ENCODE measurements around the gene BACE1-AS.

BACE1-AS gene

GRCh38 chr11:117327567-117328374 is 36.6 kb downstream of the BACE1-AS start, which contains the start of gene CEP164:
Gene CEP164 (plus strand): TSS chr11:117327854. CDS start chr11:117338587, 10,733 bp downstream.
- Histone ChIP-seq H3K9ac (ENCODE audit: low read length) (peak within 1 kb of the TSS; percentile 70), H2AFZ (ENCODE audit: low read length) (peak within 1 kb of the TSS; percentile 72), H3K4me3 (ENCODE audit: low read length) (peak within 1 kb of the TSS; percentile 76), H3K27ac (ENCODE audit: low read length) (peak within 1 kb of the TSS; percentile 70; the same call in 1 of the 2 replicates), H3K9me2 (replicated peaks; ENCODE audit: insufficient read depth, low read length) (no peaks in the 10 kb centered on the region), H3K27me3 (replicated peaks; ENCODE audit: insufficient read depth, low read length) (no peaks in the 10 kb centered on the region), H4K20me1 (ENCODE audit: insufficient read depth, low read length) (no peaks in the 10 kb centered on the region), H3K9me3 (replicated peaks; ENCODE audit: insufficient read depth, low read length) (no peaks in the 10 kb centered on the region), H3K36me3 (replicated peaks; ENCODE audit: insufficient read depth, low read length) (no peaks in the 10 kb centered on the region), H3F3A (ENCODE audit: insufficient read depth, low read length) (0 out of 2 replicates have a peak, but pooled peaks cover 9% of the 10 kb centered on the region), H3K79me2 (ENCODE audit: low read length) (no peaks in the 10 kb centered on the region), H3K4me2 (ENCODE audit: low read depth, low read length) (peak within 1 kb of the TSS; percentile 84), H3K4me1 (ENCODE audit: low read length) (peaks cover 8% of the 10 kb centered on the region; the same call in 1 of the 2 replicates)
- DNase-seq: peak; percentile 97
- TF ChIP-seq, protein P1, sequence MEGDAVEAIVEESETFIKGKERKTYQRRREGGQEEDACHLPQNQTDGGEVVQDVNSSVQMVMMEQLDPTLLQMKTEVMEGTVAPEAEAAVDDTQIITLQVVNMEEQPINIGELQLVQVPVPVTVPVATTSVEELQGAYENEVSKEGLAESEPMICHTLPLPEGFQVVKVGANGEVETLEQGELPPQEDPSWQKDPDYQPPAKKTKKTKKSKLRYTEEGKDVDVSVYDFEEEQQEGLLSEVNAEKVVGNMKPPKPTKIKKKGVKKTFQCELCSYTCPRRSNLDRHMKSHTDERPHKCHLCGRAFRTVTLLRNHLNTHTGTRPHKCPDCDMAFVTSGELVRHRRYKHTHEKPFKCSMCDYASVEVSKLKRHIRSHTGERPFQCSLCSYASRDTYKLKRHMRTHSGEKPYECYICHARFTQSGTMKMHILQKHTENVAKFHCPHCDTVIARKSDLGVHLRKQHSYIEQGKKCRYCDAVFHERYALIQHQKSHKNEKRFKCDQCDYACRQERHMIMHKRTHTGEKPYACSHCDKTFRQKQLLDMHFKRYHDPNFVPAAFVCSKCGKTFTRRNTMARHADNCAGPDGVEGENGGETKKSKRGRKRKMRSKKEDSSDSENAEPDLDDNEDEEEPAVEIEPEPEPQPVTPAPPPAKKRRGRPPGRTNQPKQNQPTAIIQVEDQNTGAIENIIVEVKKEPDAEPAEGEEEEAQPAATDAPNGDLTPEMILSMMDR (IDR thresholded peaks at IDR 0.05; ENCODE audit: low read length): no peak
- no peak for TF ChIP-seq EZH2 (optimal IDR thresholded peaks at IDR 0.05; ENCODE audit: low read depth, low read length)
- TF ChIP-seq EZH2phosphoT487 (IDR thresholded peaks at IDR 0.05; ENCODE audit: low read length): no peak

- Histone ChIP-seq H3K4me2 (ENCODE audit: low read depth, low read length) (peak overlapping the region; percentile 84), H4K20me1 (ENCODE audit: insufficient read depth, low read length) (no peaks in the 10 kb centered on the region), H3K27me3 (replicated peaks; ENCODE audit: insufficient read depth, low read length) (no peaks in the 10 kb centered on the region), H3K9me2 (replicated peaks; ENCODE audit: insufficient read depth, low read length) (no peaks in the 10 kb centered on the region), H3K27ac (ENCODE audit: low read length) (peak overlapping the region; percentile 70; the same call in 1 of the 2 replicates), H3K9ac (ENCODE audit: low read length) (peak overlapping the region; percentile 70), H3K36me3 (replicated peaks; ENCODE audit: insufficient read depth, low read length) (no peaks in the 10 kb centered on the region), H2AFZ (ENCODE audit: low read length) (peak overlapping the region; percentile 72), H3K4me1 (ENCODE audit: low read length) (peaks cover 8% of the 10 kb centered on the region; the same call in 1 of the 2 replicates), H3F3A (ENCODE audit: insufficient read depth, low read length) (0 out of 2 replicates have a peak, but pooled peaks cover 9% of the 10 kb centered on the region), H3K9me3 (replicated peaks; ENCODE audit: insufficient read depth, low read length) (no peaks in the 10 kb centered on the region), H3K79me2 (ENCODE audit: low read length) (no peaks in the 10 kb centered on the region), H3K4me3 (ENCODE audit: low read length) (peak overlapping the region; percentile 76)
- TF ChIP-seq EZH2 (optimal IDR thresholded peaks at IDR 0.05; ENCODE audit: low read depth, low read length): no peak
- DNase-seq: no peak
Measured at GRCh38 chr11:117328375-117329010, 37.3 kb downstream of the BACE1-AS start.

- DNase-seq: no peak
- H3K27ac ChIP-seq (ENCODE audit: low read length): no peak overlapping the region
- no peak overlapping the region for H3K4me2 ChIP-seq (ENCODE audit: low read depth, low read length)
- H3K4me3 ChIP-seq (ENCODE audit: low read length): no peak overlapping the region
- TF ChIP-seq, protein P1 (IDR thresholded peaks at IDR 0.05; ENCODE audit: low read length): no peak
- TF ChIP-seq EZH2phosphoT487 (IDR thresholded peaks at IDR 0.05; ENCODE audit: low read length) (no peak), EZH2 (optimal IDR thresholded peaks at IDR 0.05; ENCODE audit: low read depth, low read length) (no peak)
- no peaks in the 10 kb centered on the region for H3K79me2 ChIP-seq (ENCODE audit: low read length)
- no peak overlapping the region for H3K9ac ChIP-seq (ENCODE audit: low read length)
- no peaks in the 10 kb centered on the region for H3K9me3 ChIP-seq (replicated peaks; ENCODE audit: insufficient read depth, low read length)
- H3K9me2 ChIP-seq (replicated peaks; ENCODE audit: insufficient read depth, low read length): no peaks in the 10 kb centered on the region
- peaks cover 8% of the 10 kb centered on the region; the same call in 1 of the 2 replicates for H3K4me1 ChIP-seq (ENCODE audit: low read length)
- 0 out of 2 replicates have a peak, but pooled peaks cover 5% of the 10 kb centered on the region for H3F3A ChIP-seq (ENCODE audit: insufficient read depth, low read length)
- no peaks in the 10 kb centered on the region for H3K27me3 ChIP-seq (replicated peaks; ENCODE audit: insufficient read depth, low read length)
- no peaks in the 10 kb centered on the region for H3K36me3 ChIP-seq (replicated peaks; ENCODE audit: insufficient read depth, low read length)
- no peaks in the 10 kb centered on the region for H4K20me1 ChIP-seq (ENCODE audit: insufficient read depth, low read length)
- no peak overlapping the region for H2AFZ ChIP-seq (ENCODE audit: low read length)
Measured at GRCh38 chr11:117332843-117333242, 41.7 kb downstream of the BACE1-AS start.

All from MM.1S (cell line).